ENCODE data around the gene TLE7.

- TF ChIP-seq HOXB5 (CRISPR knock-in tag; IDR thresholded peaks at IDR 0.05) = no peak
- TF ChIP-seq POLR2A (IDR thresholded peaks at IDR 0.05; ENCODE audit: low read length) = no peak
- TF ChIP-seq CBX8 (IDR thresholded peaks at IDR 0.05) = no peak
- TF ChIP-seq USF2 (IDR thresholded peaks at IDR 0.05) = no peak
- no peak for TF ChIP-seq CTCF (IDR thresholded peaks at IDR 0.05)
- TF ChIP-seq PBX3 (IDR thresholded peaks at IDR 0.05) = no peak
- no peak for TF ChIP-seq JUN (IDR thresholded peaks at IDR 0.05)
- no peak for TF ChIP-seq RAD21 (conservative IDR thresholded peaks at IDR 0.05 in 1 of 2, IDR thresholded peaks at IDR 0.05 in 1 of 2)
These were observed 7.2 kb upstream of the TLE7 start for GRCh38 chr16:71449020-71449419.

All from A549 (cell line).